Neural cell (in vitro differentiated cells): ENCODE data around the gene PRUNE2. TPM values are rescaled to one million over a fixed set of nuclear protein-coding genes. Genes with fewer than 3 reads are reported as not detected.
A peak's percentile ranks its signal among the peaks of the same experiment; 100 is the strongest.

Experiments used
- H2AFZ ChIP-seq: fragments of 200-600, 300-800 bp; sonication (generic), shearing (Covaris generic); 2 replicates; pipeline ENCODE4 v1.6.0; 2014; ENCODE audit warnings: low read depth, mild to moderate bottlenecking, antibody characterized with exemption, low read length, moderate library complexity
- H3F3A ChIP-seq: fragments of 200-600 bp; shearing (Covaris generic); 2 replicates; pipeline ENCODE4 v1.6.1; 2016; ENCODE audit warnings: mild to moderate bottlenecking, moderate library complexity, mixed read lengths, antibody characterized with exemption, low read length; ENCODE audit not compliant: insufficient read depth, poor library complexity, severe bottlenecking
- H3K27ac ChIP-seq: fragments of 200-600, 300-800 bp; sonication (generic), shearing (Covaris generic); 2 replicates; pipeline ENCODE4 v1.5.1; 2014; ENCODE audit warnings: mild to moderate bottlenecking, low read length, moderate library complexity
- H3K27me3 ChIP-seq: fragments of 300-800, 200-600 bp; sonication (generic), shearing (Covaris generic); 2 replicates; pipeline ENCODE4 v1.6.0; 2014; ENCODE audit warnings: mild to moderate bottlenecking, low read depth, low read length, moderate library complexity; ENCODE audit not compliant: insufficient read depth
- H3K36me3 ChIP-seq: fragments of 300-800, 200-600 bp; sonication (generic), shearing (Covaris generic); 2 replicates; pipeline ENCODE4 v1.5.1; 2014; ENCODE audit warnings: mild to moderate bottlenecking, antibody characterized with exemption, low read length, moderate library complexity; ENCODE audit not compliant: insufficient read depth
- H3K4me2 ChIP-seq: fragments of 300-800, 200-600 bp; sonication (generic), shearing (Covaris generic); 2 replicates; pipeline ENCODE4 v1.6.0; 2014; ENCODE audit warnings: mild to moderate bottlenecking, low read length
- H3K4me3 ChIP-seq: fragments of 300-800, 200-600 bp; sonication (generic), shearing (Covaris generic); 2 replicates; pipeline ENCODE4 v1.5.1; 2014; ENCODE audit warnings: mild to moderate bottlenecking, low read length, moderate library complexity
- H3K79me2 ChIP-seq: fragments of 200-600 bp; shearing (Covaris generic); replicated peaks from 2 replicates; pipeline ENCODE4 v1.6.0; 2014; ENCODE audit warnings: mild to moderate bottlenecking, low read length, moderate library complexity; ENCODE audit not compliant: insufficient read depth
- H3K9ac ChIP-seq: fragments of 300-800, 200-600 bp; sonication (generic), shearing (Covaris generic); 2 replicates; pipeline ENCODE4 v1.6.1; 2016; ENCODE audit warnings: mild to moderate bottlenecking, low read length, mixed read lengths
- H3K9me2 ChIP-seq: fragments of 200-600 bp; shearing (Covaris generic); 2 replicates; pipeline ENCODE4 v1.6.1; 2016; ENCODE audit warnings: mild to moderate bottlenecking, low read length, mixed read lengths; ENCODE audit not compliant: insufficient read depth
- H3K9me3 ChIP-seq: fragments of 200-600, 300-800 bp; sonication (generic), shearing (Covaris generic); 2 replicates; pipeline ENCODE4 v1.6.1; 2016; ENCODE audit warnings: mild to moderate bottlenecking, mixed run types, low read length, moderate library complexity, mixed read lengths
- H4K20me1 ChIP-seq: fragments of 200-600 bp; shearing (Covaris generic); 2 replicates; pipeline ENCODE4 v1.6.1; 2016; ENCODE audit warnings: mild to moderate bottlenecking, mixed run types; ENCODE audit not compliant: insufficient read depth
- CTCF ChIP-seq: fragments of 450-650 bp; IDR thresholded peaks from 2 replicates; pipeline ENCODE4 v1.5.1; 2014; ENCODE audit warnings: antibody characterized with exemption, mild to moderate bottlenecking, moderate library complexity; ENCODE audit not compliant: poor library complexity, severe bottlenecking
- EP300 ChIP-seq: fragments of 450-650 bp; conservative IDR thresholded peaks from 2 replicates; pipeline ENCODE4 v1.6.1; 2014; ENCODE audit warnings: antibody characterized with exemption, mild to moderate bottlenecking, moderate library complexity; ENCODE audit not compliant: poor library complexity, severe bottlenecking
- EZH2 ChIP-seq: fragments of 200-600, 300-800 bp; shearing (Covaris generic), sonication (generic); IDR thresholded peaks from 2 replicates; pipeline ENCODE4 v1.6.1; 2014; ENCODE audit warnings: antibody characterized with exemption, low read length, borderline replicate concordance, mild to moderate bottlenecking; ENCODE audit not compliant: insufficient read depth, poor library complexity, severe bottlenecking
- MXI1 ChIP-seq: fragments of 450-650 bp; conservative IDR thresholded peaks from 2 replicates; pipeline ENCODE4 v1.6.1; 2014; ENCODE audit warnings: antibody characterized with exemption, mild to moderate bottlenecking; ENCODE audit not compliant: poor library complexity, severe bottlenecking
- POLR2AphosphoS5 ChIP-seq: IDR thresholded peaks from 2 replicates; pipeline ENCODE4 v1.6.1; 2012
- RAD21 ChIP-seq: fragments of 450-650 bp; conservative IDR thresholded peaks from 2 replicates; pipeline ENCODE4 v1.6.1; 2014; ENCODE audit warnings: antibody characterized with exemption, mild to moderate bottlenecking, moderate library complexity
- REST ChIP-seq: IDR thresholded peaks from 2 replicates; pipeline ENCODE4 v1.6.1; 2012; ENCODE audit warnings: borderline replicate concordance
- SMC3 ChIP-seq: fragments of 450-650 bp; conservative IDR thresholded peaks from 2 replicates; pipeline ENCODE4 v1.6.1; 2014; ENCODE audit warnings: antibody characterized with exemption, mild to moderate bottlenecking, moderate library complexity; ENCODE audit not compliant: poor library complexity
- TAF1 ChIP-seq: IDR thresholded peaks from 2 replicates; pipeline ENCODE4 v1.6.1; 2012; ENCODE audit warnings: low read depth
- polyA plus RNA-seq: library from polyadenylated mRNA; depleted of rRNA; stranded (reverse); fragments of >200 nt; gene quantifications from 2 replicates; pipeline ENCODE4 v1.2.3, GENCODE V29; 2014

Gene PRUNE2
- polyA plus RNA-seq, 1 donor from 2014 or later = 9.7 TPM

- Histone ChIP-seq H3K9me2 (no peaks in the 10 kb centered on the region), H3K9me3 (no peaks in the 10 kb centered on the region), H3K79me2 (no peaks in the 10 kb centered on the region), H3K4me3 (no peak overlapping the region), H3F3A (no peaks in the 10 kb centered on the region), H3K27ac (no peak overlapping the region), H3K9ac (no peak overlapping the region), H4K20me1 (no peaks in the 10 kb centered on the region), H2AFZ (no peak overlapping the region), H3K4me2 (no peak overlapping the region), H3K36me3 (no peaks in the 10 kb centered on the region), H3K27me3 (peaks cover 10% of the 10 kb centered on the region)
- no peak for TF ChIP-seq MXI1
- no peak for TF ChIP-seq EZH2
- no peak for TF ChIP-seq RAD21
- no peak for TF ChIP-seq EP300
- TF ChIP-seq SMC3 = no peak
- no peak for TF ChIP-seq POLR2AphosphoS5
- no peak for TF ChIP-seq CTCF
- TF ChIP-seq REST = no peak
- TF ChIP-seq TAF1 = no peak
Observed at GRCh38 chr9:76911971-76912370, 6.1 kb upstream of the PRUNE2 start.

GRCh38 chr9:76910861-76911260 is 4.9 kb upstream of the PRUNE2 start:
- TF ChIP-seq EP300 (no peak), TAF1 (no peak)
- H3F3A ChIP-seq = no peaks in the 10 kb centered on the region
- H3K79me2 ChIP-seq = no peaks in the 10 kb centered on the region

GRCh38 chr9:76906647-76906975 is 697 bp upstream of the PRUNE2 start:
- no peaks in the 10 kb centered on the region for H3K36me3 ChIP-seq
- peaks cover 44% of the 10 kb centered on the region for H3K27me3 ChIP-seq
- no peak for TF ChIP-seq REST
- no peak for TF ChIP-seq POLR2AphosphoS5
- no peak for TF ChIP-seq EZH2
- no peak for TF ChIP-seq RAD21
- no peak for TF ChIP-seq MXI1
- no peak for TF ChIP-seq EP300
- TF ChIP-seq TAF1 = no peak
- no peak for TF ChIP-seq SMC3
- TF ChIP-seq CTCF = no peak
- H3F3A ChIP-seq = no peaks in the 10 kb centered on the region
- H3K27ac ChIP-seq = no peak overlapping the region
- no peak overlapping the region for H2AFZ ChIP-seq
- H3K4me2 ChIP-seq = no peak overlapping the region
- peak overlapping the region; percentile 43 for H3K9ac ChIP-seq
- H4K20me1 ChIP-seq = no peaks in the 10 kb centered on the region
- H3K9me3 ChIP-seq = no peaks in the 10 kb centered on the region
- H3K4me3 ChIP-seq = peak overlapping the region; percentile 70
- no peaks in the 10 kb centered on the region for H3K9me2 ChIP-seq
- H3K79me2 ChIP-seq = no peaks in the 10 kb centered on the region

More at GRCh38 chr9:76910861-76911260, 4.9 kb upstream of the PRUNE2 start:
- Histone ChIP-seq H3K27me3 (peaks cover 21% of the 10 kb centered on the region), H3K4me3 (no peak overlapping the region), H4K20me1 (no peaks in the 10 kb centered on the region), H3K9me2 (no peaks in the 10 kb centered on the region), H2AFZ (no peak overlapping the region), H3K9me3 (no peaks in the 10 kb centered on the region), H3K36me3 (no peaks in the 10 kb centered on the region), H3K27ac (no peak overlapping the region), H3K4me2 (no peak overlapping the region), H3K9ac (no peak overlapping the region)
